ENCODE measurements around the gene STK32A. TPM values are rescaled to one million over a fixed set of nuclear protein-coding genes. Genes with fewer than 3 reads are reported as not detected.
A peak's percentile ranks its signal among the peaks of the same experiment; 100 is the strongest.

Gene STK32A
- total RNA-seq, 2 donors from 2014 or later, result 6.6 to 9.1 TPM

DNA sequence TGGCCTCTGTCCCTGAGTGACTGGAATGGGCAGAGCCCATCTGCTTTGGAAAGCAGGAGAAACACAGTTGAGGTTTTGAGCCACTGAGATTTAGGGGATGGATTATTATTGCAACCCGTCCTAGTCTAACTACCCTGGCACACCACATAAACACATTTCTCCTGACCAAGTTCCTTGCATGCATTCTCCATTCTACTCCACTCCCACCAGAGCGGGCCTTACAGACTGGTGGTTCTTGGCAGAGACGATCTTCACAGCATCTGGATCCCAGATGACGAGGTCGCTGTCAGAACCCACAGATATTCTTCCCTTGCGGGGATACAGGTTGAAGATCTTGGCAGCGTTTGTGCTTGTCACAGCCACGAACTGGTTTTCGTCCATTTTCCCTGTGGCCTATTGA, 164.0 kb downstream of the STK32A start:
- no peaks in the 10 kb centered on the region for H3K36me3 ChIP-seq (replicated peaks in 1 of 2; ENCODE audit: insufficient read depth in 1 of 2, low read depth in 2 of 2)

DNA sequence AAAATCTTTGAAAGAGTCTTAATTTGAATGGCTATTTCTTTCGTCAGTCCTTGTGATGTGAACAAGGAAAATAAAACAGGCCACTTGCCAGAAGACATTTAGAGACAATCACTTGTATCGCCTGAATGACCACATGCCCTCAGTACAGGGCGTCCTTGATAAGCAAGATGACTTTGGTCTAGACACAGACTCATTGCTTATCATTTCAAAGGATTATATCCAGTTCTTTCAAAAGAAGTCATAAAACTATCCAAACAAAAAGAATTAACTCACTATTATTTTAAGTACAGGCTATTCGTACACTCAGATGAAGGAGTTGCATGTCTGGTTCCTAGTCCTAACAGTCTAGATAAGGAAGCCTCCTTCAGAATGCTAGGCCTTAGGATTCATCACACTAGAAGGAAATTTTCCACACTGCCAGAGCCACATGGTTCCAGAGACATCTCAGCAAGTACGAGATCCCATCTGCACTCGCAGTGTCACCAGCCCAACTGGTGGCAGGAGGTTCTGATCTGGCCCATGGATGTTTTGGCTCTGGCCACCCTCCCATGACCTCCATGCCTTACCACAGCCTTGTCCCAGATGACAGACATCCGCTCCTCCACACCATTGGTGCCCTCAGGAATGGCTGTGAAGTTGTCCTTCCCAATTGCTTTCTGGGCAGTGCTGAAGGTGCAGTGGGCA, 165.4 kb downstream of the STK32A start:
- H3K4me3 ChIP-seq, result no peak overlapping the region
- 80 to 88% methylated on average over 7 of the region's 7 CpGs for WGBS, 2 donors
- H3K4me1 ChIP-seq, result peaks cover 5% of the 10 kb centered on the region
- no peaks in the 10 kb centered on the region for H3K9me3 ChIP-seq
- no peaks in the 10 kb centered on the region for H3K36me3 ChIP-seq (replicated peaks in 1 of 2; ENCODE audit: insufficient read depth in 1 of 2, low read depth in 2 of 2)
- TF ChIP-seq CTCF (IDR thresholded peaks at IDR 0.05) (no peak), POLR2A (IDR thresholded peaks at IDR 0.05) (no peak)
- no peak overlapping the region for H3K27ac ChIP-seq
- no peak for ATAC-seq
- DNase-seq, result no peak
- intact Hi-C loops (cut with DNase I), result no loop called here
- H3K27me3 ChIP-seq, result no peaks in the 10 kb centered on the region

More for the DNA sequence above, 164.0 kb downstream of the STK32A start:
- no peak overlapping the region for H3K4me3 ChIP-seq
- DNase-seq (no peak), ATAC-seq (no peak)
- H3K27ac ChIP-seq, result no peak overlapping the region
- TF ChIP-seq CTCF (IDR thresholded peaks at IDR 0.05) (no peak), POLR2A (IDR thresholded peaks at IDR 0.05) (no peak)
- 79 to 83% methylated on average over 9 of the region's 9 CpGs for WGBS, 2 donors
- H3K4me1 ChIP-seq, result no peaks in the 10 kb centered on the region
- intact Hi-C loops (cut with DNase I), result loop anchor here (10.0 kb wide), 1 partner anchor 174 kb away; no protein-coding TSS in a partner anchor
- no peaks in the 10 kb centered on the region for H3K27me3 ChIP-seq
- H3K9me3 ChIP-seq, result no peaks in the 10 kb centered on the region

GRCh38 chr5:147400881-147401280, 166.1 kb downstream of the STK32A start:
- ATAC-seq (no peak), DNase-seq (no peak)
- no peaks in the 10 kb centered on the region for H3K36me3 ChIP-seq (replicated peaks in 1 of 2; ENCODE audit: insufficient read depth in 1 of 2, low read depth in 2 of 2)
- no peak overlapping the region for H3K4me3 ChIP-seq
- no peaks in the 10 kb centered on the region for H3K9me3 ChIP-seq
- H3K4me1 ChIP-seq, result peaks cover 5% of the 10 kb centered on the region
- TF ChIP-seq CTCF (IDR thresholded peaks at IDR 0.05) (no peak), POLR2A (IDR thresholded peaks at IDR 0.05) (no peak)
- intact Hi-C loops (cut with DNase I), result no loop called here
- H3K27ac ChIP-seq, result no peak overlapping the region
- no peaks in the 10 kb centered on the region for H3K27me3 ChIP-seq

DNA sequence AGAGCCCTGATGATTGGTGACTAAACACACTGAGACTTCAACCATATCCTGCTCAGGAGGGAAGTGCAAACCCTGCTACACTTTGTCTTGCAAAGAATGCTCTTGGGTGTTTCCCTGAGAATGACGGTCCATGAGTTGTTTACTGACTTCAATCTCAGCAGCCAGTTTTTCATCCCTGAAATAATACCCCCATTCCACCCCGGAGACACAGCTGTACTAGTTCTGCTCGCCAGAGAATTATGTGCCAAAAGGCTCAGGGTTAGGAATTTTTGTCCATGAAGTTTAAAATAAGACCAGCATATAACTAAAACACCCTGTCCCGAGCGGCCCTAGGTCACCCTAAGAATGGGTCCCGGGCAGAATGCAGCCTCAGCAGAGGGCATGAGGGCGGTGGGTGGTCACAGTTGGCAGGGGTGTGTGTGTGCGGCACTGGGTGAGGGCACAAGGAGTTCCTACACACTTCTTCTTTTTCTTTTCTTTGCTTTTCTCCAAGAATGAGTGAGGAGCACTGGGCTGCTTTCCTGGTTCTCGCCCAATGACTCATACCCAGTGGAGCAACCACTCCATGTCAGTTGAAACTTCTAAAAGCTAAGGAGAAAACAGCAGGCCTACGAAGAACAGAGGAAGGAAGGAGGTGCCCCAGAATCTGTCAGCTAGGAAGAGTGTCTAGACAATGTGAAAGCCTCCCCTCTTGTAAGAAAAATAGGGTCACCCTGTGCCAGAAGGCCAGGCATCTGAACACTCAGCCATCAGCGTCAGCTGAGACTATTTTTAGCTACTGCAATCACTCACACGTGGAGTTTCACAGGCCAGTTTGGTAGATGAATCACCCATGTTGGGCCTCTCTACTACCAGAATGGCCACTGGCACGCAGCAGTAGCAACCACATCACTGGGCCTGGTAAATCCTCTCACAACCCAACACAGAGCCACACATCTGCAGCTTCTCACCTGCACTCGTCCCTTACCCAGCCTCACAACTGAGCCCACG, 169.1 kb downstream of the STK32A start:
- DNase-seq, result peak in 3 of 4 donors; percentile 16 to 67 (median 64)
- intact Hi-C loops (cut with DNase I), result no loop called here

More for the DNA sequence above, 169.1 kb downstream of the STK32A start:
- TF ChIP-seq POLR2A (IDR thresholded peaks at IDR 0.05) (no peak), CTCF (IDR thresholded peaks at IDR 0.05) (no peak)
- H3K27me3 ChIP-seq, result no peaks in the 10 kb centered on the region
- ATAC-seq, result peak; percentile 72
- 75 to 76% methylated on average over 15 of the region's 15 CpGs for WGBS, 2 donors
- no peak overlapping the region for H3K4me3 ChIP-seq
- H3K36me3 ChIP-seq (replicated peaks in 1 of 2; ENCODE audit: insufficient read depth in 1 of 2, low read depth in 2 of 2), result no peaks in the 10 kb centered on the region
- no peaks in the 10 kb centered on the region for H3K9me3 ChIP-seq
- peak overlapping the region in 3 of 4 donors; percentile 9 to 58 (median 44) for H3K27ac ChIP-seq
- H3K4me1 ChIP-seq, result peaks cover 5% of the 10 kb centered on the region
